ENCODE results near the gene PSTPIP1. TPM values are rescaled to one million over a fixed set of nuclear protein-coding genes. Genes with fewer than 3 reads are reported as not detected.

The PSTPIP1 gene
- total RNA-seq, 1 experiment from 2014 or later = not detected

GRCh38 chr15:77037388-77038209, 42.7 kb downstream of the PSTPIP1 start:
- intact Hi-C loops (cut with micrococcal nuclease) = no loop called here
- DNase-seq (no peak), ATAC-seq (no peak)
- Histone ChIP-seq H3K27me3 (ENCODE audit: low read length) (no peaks in the 10 kb centered on the region), H3K4me1 (ENCODE audit: insufficient read depth, low read length) (no peaks in the 10 kb centered on the region), H3K79me2 (ENCODE audit: low read length) (no peaks in the 10 kb centered on the region), H3K4me3 (ENCODE audit: low read length) (no peak overlapping the region), H3F3A (ENCODE audit: low read length, unreplicated experiment) (no peaks in the 10 kb centered on the region), H3K9me2 (replicated peaks; ENCODE audit: low read length) (no peaks in the 10 kb centered on the region), H3K9me3 (ENCODE audit: low read length) (no peaks in the 10 kb centered on the region), H3K9ac (ENCODE audit: low read length) (no peak overlapping the region), H2AFZ (ENCODE audit: low read length) (no peak overlapping the region), H4K20me1 (ENCODE audit: low read length) (no peaks in the 10 kb centered on the region), H3K27ac (ENCODE audit: low read length) (no peak overlapping the region), H3K36me3 (ENCODE audit: low read depth, low read length) (no peaks in the 10 kb centered on the region), H3K4me2 (ENCODE audit: low read length) (no peak overlapping the region)
- BruUV-seq (replicated peaks) = no TSS peak
- POLR2A ChIA-PET (ENCODE audit: unreplicated experiment) = no interaction called here
- no peak for TF ChIP-seq CTCF (conservative IDR thresholded peaks at IDR 0.05; ENCODE audit: low read depth, low read length)
- CTCF ChIA-PET = no interaction called here

GRCh38 chr15:77038312-77039216, 43.6 kb downstream of the PSTPIP1 start:
- no peaks in the 10 kb centered on the region for H3K27me3 ChIP-seq (ENCODE audit: low read length)
- no peak for DNase-seq
- no peak overlapping the region for H3K27ac ChIP-seq (ENCODE audit: low read length)
- H3K4me1 ChIP-seq (ENCODE audit: insufficient read depth, low read length) = no peaks in the 10 kb centered on the region
- TF ChIP-seq CTCF (conservative IDR thresholded peaks at IDR 0.05; ENCODE audit: low read depth, low read length) = no peak
- no peak for TF ChIP-seq EZH2 (IDR thresholded peaks at IDR 0.05; ENCODE audit: low read length, unreplicated experiment)
- TF ChIP-seq EZH2phosphoT487 (IDR thresholded peaks at IDR 0.05; ENCODE audit: borderline replicate concordance, low read length) = no peak
- no peaks in the 10 kb centered on the region for H3K36me3 ChIP-seq (ENCODE audit: low read depth, low read length)
- BruUV-seq (replicated peaks) = no TSS peak
- no peak overlapping the region for H3K9ac ChIP-seq (ENCODE audit: low read length)
- H3K79me2 ChIP-seq (ENCODE audit: low read length) = no peaks in the 10 kb centered on the region
- intact Hi-C loops (cut with micrococcal nuclease) = no loop called here
- H2AFZ ChIP-seq (ENCODE audit: low read length) = no peak overlapping the region
- H3F3A ChIP-seq (ENCODE audit: low read length, unreplicated experiment) = no peaks in the 10 kb centered on the region
- H4K20me1 ChIP-seq (ENCODE audit: low read length) = no peaks in the 10 kb centered on the region
- H3K9me3 ChIP-seq (ENCODE audit: low read length) = no peaks in the 10 kb centered on the region
- ChIA-PET CTCF (no interaction called here), POLR2A (ENCODE audit: unreplicated experiment) (no interaction called here)
- H3K4me2 ChIP-seq (ENCODE audit: low read length) = no peak overlapping the region
- H3K9me2 ChIP-seq (replicated peaks; ENCODE audit: low read length) = no peaks in the 10 kb centered on the region
- no peak overlapping the region for H3K4me3 ChIP-seq (ENCODE audit: low read length)
- ATAC-seq = no peak

GRCh38 chr15:77039217-77039533, 44.2 kb downstream of the PSTPIP1 start:
- Histone ChIP-seq H3K36me3 (ENCODE audit: low read depth, low read length) (peaks cover 1% of the 10 kb centered on the region; the same call in 1 of the 2 replicates), H3K27me3 (ENCODE audit: low read length) (no peaks in the 10 kb centered on the region), H3K79me2 (ENCODE audit: low read length) (no peaks in the 10 kb centered on the region), H3K4me2 (ENCODE audit: low read length) (no peak overlapping the region), H3K9me3 (ENCODE audit: low read length) (no peaks in the 10 kb centered on the region), H4K20me1 (ENCODE audit: low read length) (no peaks in the 10 kb centered on the region), H3K4me1 (ENCODE audit: insufficient read depth, low read length) (no peaks in the 10 kb centered on the region), H3K27ac (ENCODE audit: low read length) (no peak overlapping the region), H3K9me2 (replicated peaks; ENCODE audit: low read length) (no peaks in the 10 kb centered on the region), H3F3A (ENCODE audit: low read length, unreplicated experiment) (no peaks in the 10 kb centered on the region), H3K9ac (ENCODE audit: low read length) (no peak overlapping the region), H2AFZ (ENCODE audit: low read length) (no peak overlapping the region), H3K4me3 (ENCODE audit: low read length) (no peak overlapping the region)
- no TSS peak for BruUV-seq (replicated peaks)
- ATAC-seq (no peak), DNase-seq (no peak)
- ChIA-PET POLR2A (ENCODE audit: unreplicated experiment) (no interaction called here), CTCF (no interaction called here)
- TF ChIP-seq EZH2 (IDR thresholded peaks at IDR 0.05; ENCODE audit: low read length, unreplicated experiment) (no peak), EZH2phosphoT487 (IDR thresholded peaks at IDR 0.05; ENCODE audit: borderline replicate concordance, low read length) (no peak), CTCF (conservative IDR thresholded peaks at IDR 0.05; ENCODE audit: low read depth, low read length) (no peak)
- intact Hi-C loops (cut with micrococcal nuclease) = no loop called here
